ENCODE results near the gene ZNF497.

Gene ZNF497

GRCh38 chr19:58352760-58353671 lies 9.5 kb downstream of the ZNF497 start, which contains the start of gene A1BG:
A1BG (minus strand) TSS chr19:58353492; CDS start chr19:58353437, 55 bp downstream.
- no peak within 1 kb of the TSS for H2AFZ ChIP-seq (ENCODE audit: low read depth, low read length)
- 95% methylated on average over 22 of the region's 26 CpGs for WGBS

DNA sequence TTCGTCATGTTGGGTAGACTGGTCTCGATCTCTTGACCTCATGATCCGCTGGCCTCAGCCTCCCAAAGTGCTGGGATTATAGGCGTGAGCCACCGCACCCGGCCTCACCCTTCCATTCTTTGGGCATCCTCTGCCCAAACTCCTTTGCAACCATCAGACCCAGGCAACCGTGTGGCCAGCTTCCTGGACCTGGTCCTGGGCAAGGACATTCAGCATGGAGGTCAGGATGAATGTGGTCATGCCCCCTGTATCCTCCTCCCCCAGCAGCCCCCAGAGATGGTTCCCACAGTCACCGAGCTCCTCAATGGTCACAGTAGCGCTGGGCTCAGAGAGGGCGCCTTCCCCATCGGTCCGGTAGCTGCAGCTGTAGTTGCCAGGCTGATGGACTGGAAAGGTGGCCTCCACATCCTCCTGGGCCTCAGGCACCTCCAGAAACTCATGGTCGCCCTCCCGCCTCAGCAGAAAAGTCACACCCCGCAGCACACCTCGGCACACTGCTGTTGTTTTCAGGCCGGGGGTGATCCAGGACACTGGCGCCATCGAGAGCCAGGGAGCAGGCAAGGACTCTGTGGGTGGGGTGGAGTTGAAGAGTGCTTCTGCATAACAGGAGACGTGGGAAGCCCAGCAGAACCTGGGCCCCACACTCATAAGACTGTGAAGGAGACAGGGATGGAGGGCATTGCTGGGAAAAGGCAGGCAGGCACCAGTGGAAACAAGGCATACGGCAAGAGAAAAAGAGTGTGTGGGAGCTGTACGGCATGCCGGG lies 10.4 kb downstream of the ZNF497 start:
- no peak overlapping the region for H3K18ac ChIP-seq (ENCODE audit: low read depth in 1 of 2, low read length in 2 of 2)
- no peak overlapping the region for H4K91ac ChIP-seq (ENCODE audit: low read length)
- H2BK12ac ChIP-seq (ENCODE audit: low read length in 2 of 2) = no peak overlapping the region
- H3K36me3 ChIP-seq (ENCODE audit: control insufficient read depth in 1 of 2, insufficient read depth in 2 of 2, low read depth in 1 of 2, low read length in 2 of 2) = peaks cover 13 to 61% of the 10 kb centered on the region in 2 experiments
- H3K4me1 ChIP-seq (ENCODE audit: control insufficient read depth, insufficient read depth, low read depth, low read length) = no peaks in the 10 kb centered on the region
- H3K4me2 ChIP-seq (ENCODE audit: low read length, poor library complexity, severe bottlenecking) = no peak overlapping the region
- H3K23ac ChIP-seq (ENCODE audit: low read length in 2 of 2) = no peak overlapping the region
- no peak overlapping the region for H3K14ac ChIP-seq (ENCODE audit: low read length in 2 of 2)
- no peak overlapping the region for H2AFZ ChIP-seq (ENCODE audit: low read depth, low read length)
- no peak overlapping the region for H3K4ac ChIP-seq (ENCODE audit: low read depth in 1 of 2, low read length in 2 of 2)
- H3K4me3 ChIP-seq (ENCODE audit: insufficient read depth in 1 of 2, low read depth in 1 of 2, low read length in 2 of 2) = no peak overlapping the region
- H2BK15ac ChIP-seq (ENCODE audit: low read depth, poor library complexity, severe bottlenecking) = no peak overlapping the region
- no peak overlapping the region for H2AK5ac ChIP-seq (ENCODE audit: low read length, severe bottlenecking)
- H3K9ac ChIP-seq (ENCODE audit: low read length) = no peak overlapping the region
- H4K8ac ChIP-seq (ENCODE audit: low read length) = no peak overlapping the region
- H3K27ac ChIP-seq (ENCODE audit: low read length, poor library complexity, severe bottlenecking) = no peak overlapping the region
- peaks cover 0 to 18% of the 10 kb centered on the region in 2 experiments for H3K27me3 ChIP-seq (ENCODE audit: control insufficient read depth in 1 of 2, insufficient read depth in 1 of 2, low read length in 2 of 2)
- DNase-seq = no peak
- 93% methylated on average over 20 of the region's 23 CpGs for WGBS
- H3K9me3 ChIP-seq (ENCODE audit: control insufficient read depth, low read length) = no peaks in the 10 kb centered on the region
- peaks cover 32% of the 10 kb centered on the region for H3K79me1 ChIP-seq (replicated peaks; ENCODE audit: low read length, poor library complexity, severe bottlenecking)
- H2BK120ac ChIP-seq (ENCODE audit: low read depth, low read length) = no peak overlapping the region
- H2BK5ac ChIP-seq (ENCODE audit: low read depth, low read length, poor library complexity, severe bottlenecking) = no peak overlapping the region

More at GRCh38 chr19:58352760-58353671, 9.5 kb downstream of the ZNF497 start, which contains the start of gene A1BG:
- Histone ChIP-seq H4K91ac (ENCODE audit: low read length) (no peak within 1 kb of the TSS), H2BK120ac (ENCODE audit: low read depth, low read length) (no peak within 1 kb of the TSS), H3K27me3 (ENCODE audit: control insufficient read depth in 1 of 2, insufficient read depth in 1 of 2, low read length in 2 of 2) (peaks cover 0 to 23% of the 10 kb centered on the region in 2 experiments), H3K27ac (ENCODE audit: low read length, poor library complexity, severe bottlenecking) (no peak within 1 kb of the TSS), H3K4me1 (ENCODE audit: control insufficient read depth, insufficient read depth, low read depth, low read length) (peaks cover 3% of the 10 kb centered on the region), H3K18ac (ENCODE audit: low read depth in 1 of 2, low read length in 2 of 2) (no peak within 1 kb of the TSS), H3K23ac (ENCODE audit: low read length in 2 of 2) (no peak within 1 kb of the TSS), H3K9me3 (ENCODE audit: control insufficient read depth, low read length) (no peaks in the 10 kb centered on the region), H2AK5ac (ENCODE audit: low read length, severe bottlenecking) (no peak within 1 kb of the TSS), H3K79me1 (replicated peaks; ENCODE audit: low read length, poor library complexity, severe bottlenecking) (peaks cover 32% of the 10 kb centered on the region), H2BK12ac (ENCODE audit: low read length in 2 of 2) (no peak within 1 kb of the TSS), H2BK15ac (ENCODE audit: low read depth, poor library complexity, severe bottlenecking) (no peak within 1 kb of the TSS), H2BK5ac (ENCODE audit: low read depth, low read length, poor library complexity, severe bottlenecking) (no peak within 1 kb of the TSS), H3K9ac (ENCODE audit: low read length) (no peak within 1 kb of the TSS), H3K4ac (ENCODE audit: low read depth in 1 of 2, low read length in 2 of 2) (no peak within 1 kb of the TSS), H3K4me3 (ENCODE audit: insufficient read depth in 1 of 2, low read depth in 1 of 2, low read length in 2 of 2) (no peak within 1 kb of the TSS), H3K14ac (ENCODE audit: low read length in 2 of 2) (no peak within 1 kb of the TSS), H3K36me3 (ENCODE audit: control insufficient read depth in 1 of 2, insufficient read depth in 2 of 2, low read depth in 1 of 2, low read length in 2 of 2) (peaks cover 13 to 61% of the 10 kb centered on the region in 2 experiments), H3K4me2 (ENCODE audit: low read length, poor library complexity, severe bottlenecking) (no peak within 1 kb of the TSS), H4K8ac (ENCODE audit: low read length) (no peak within 1 kb of the TSS)
- DNase-seq = no peak

GRCh38 chr19:58351558-58351878 lies 11.0 kb downstream of the ZNF497 start:
- peak overlapping the region; percentile 47 for H4K91ac ChIP-seq (ENCODE audit: low read length)
- no peak overlapping the region for H2AFZ ChIP-seq (ENCODE audit: low read depth, low read length)
- WGBS = 97% methylated on average over 7 of the region's 9 CpGs
- H3K4me1 ChIP-seq (ENCODE audit: control insufficient read depth, insufficient read depth, low read depth, low read length) = peaks cover 1% of the 10 kb centered on the region
- peaks cover 33% of the 10 kb centered on the region for H3K79me1 ChIP-seq (replicated peaks; ENCODE audit: low read length, poor library complexity, severe bottlenecking)
- H3K9ac ChIP-seq (ENCODE audit: low read length) = no peak overlapping the region
- H3K27me3 ChIP-seq (ENCODE audit: control insufficient read depth in 1 of 2, insufficient read depth in 1 of 2, low read length in 2 of 2) = peaks cover 0 to 12% of the 10 kb centered on the region in 2 experiments
- no peak overlapping the region for H2BK120ac ChIP-seq (ENCODE audit: low read depth, low read length)
- H3K9me3 ChIP-seq (ENCODE audit: control insufficient read depth, low read length) = no peaks in the 10 kb centered on the region
- H4K8ac ChIP-seq (ENCODE audit: low read length) = no peak overlapping the region
- H3K18ac ChIP-seq (ENCODE audit: low read depth in 1 of 2, low read length in 2 of 2) = no peak overlapping the region
- H3K4ac ChIP-seq (ENCODE audit: low read depth in 1 of 2, low read length in 2 of 2) = no peak overlapping the region
- H2AK5ac ChIP-seq (ENCODE audit: low read length, severe bottlenecking) = no peak overlapping the region
- no peak overlapping the region for H3K4me3 ChIP-seq (ENCODE audit: insufficient read depth in 1 of 2, low read depth in 1 of 2, low read length in 2 of 2)
- no peak overlapping the region for H2BK12ac ChIP-seq (ENCODE audit: low read length in 2 of 2)
- no peak for DNase-seq
- H3K36me3 ChIP-seq (ENCODE audit: control insufficient read depth in 1 of 2, insufficient read depth in 2 of 2, low read depth in 1 of 2, low read length in 2 of 2) = peaks cover 13 to 55% of the 10 kb centered on the region in 2 experiments
- no peak overlapping the region for H3K14ac ChIP-seq (ENCODE audit: low read length in 2 of 2)
- H2BK15ac ChIP-seq (ENCODE audit: low read depth, poor library complexity, severe bottlenecking) = no peak overlapping the region
- H3K23ac ChIP-seq (ENCODE audit: low read length in 2 of 2) = no peak overlapping the region
- no peak overlapping the region for H3K4me2 ChIP-seq (ENCODE audit: low read length, poor library complexity, severe bottlenecking)
- H2BK5ac ChIP-seq (ENCODE audit: low read depth, low read length, poor library complexity, severe bottlenecking) = no peak overlapping the region
- no peak overlapping the region for H3K27ac ChIP-seq (ENCODE audit: low read length, poor library complexity, severe bottlenecking)

Data from mesenchymal stem cell (in vitro differentiated cells and primary cell).